GM12878 (cell line): Measurements from ENCODE around the gene TTC39A. TPM values are rescaled to one million over a fixed set of nuclear protein-coding genes. Genes with fewer than 3 reads are reported as not detected.

Experiments used
- BMI1 ChIP-seq: fragments of 450-650 bp; IDR thresholded peaks from 2 replicates; pipeline ENCODE4 v1.6.1; 2016; ENCODE audit warnings: mild to moderate bottlenecking, moderate library complexity, borderline replicate concordance
- BRCA1 ChIP-seq: IDR thresholded peaks from 2 replicates; pipeline ENCODE4 v1.6.1; 2011; ENCODE audit warnings: low read depth, low read length, improper control_type of control experiment
- KLF5 ChIP-seq: fragments of 450-650 bp; IDR thresholded peaks from 2 replicates; pipeline ENCODE4 v1.6.1; 2014; ENCODE audit warnings: mild to moderate bottlenecking; ENCODE audit not compliant: partially characterized antibody
- NFIC ChIP-seq: IDR thresholded peaks from 2 replicates; pipeline ENCODE4 v1.6.1; 2012; ENCODE audit warnings: low read depth, mild to moderate bottlenecking, inconsistent platforms, low read length, moderate library complexity
- NFYB ChIP-seq: IDR thresholded peaks from 2 replicates; pipeline ENCODE4 v1.6.1; 2011; ENCODE audit warnings: low read depth, mild to moderate bottlenecking, low read length, improper control_type of control experiment, moderate library complexity; ENCODE audit not compliant: insufficient read depth
- NR2C1 ChIP-seq: fragments of 450-650 bp; IDR thresholded peaks from 2 replicates; pipeline ENCODE4 v1.6.1; 2017; ENCODE audit warnings: antibody characterized with exemption, mild to moderate bottlenecking, moderate library complexity
- POLR2A ChIP-seq: IDR thresholded peaks from 2 replicates; pipeline ENCODE4 v1.6.1; 2011; ENCODE audit warnings: low read depth, mild to moderate bottlenecking, low read length
- SIN3A ChIP-seq: IDR thresholded peaks from 2 replicates; pipeline ENCODE4 v1.6.1; 2012; ENCODE audit warnings: low read depth, low read length, improper control_type of control experiment
- SUPT20H ChIP-seq: IDR thresholded peaks from 2 replicates; pipeline ENCODE4 v1.6.1; 2011; ENCODE audit warnings: low read depth, mild to moderate bottlenecking, low read length, moderate library complexity, borderline replicate concordance; ENCODE audit not compliant: control insufficient read depth
- ZNF384 ChIP-seq: IDR thresholded peaks from 2 replicates; pipeline ENCODE4 v1.6.1; 2012; ENCODE audit warnings: low read depth, mild to moderate bottlenecking, low read length, improper control_type of control experiment, borderline replicate concordance
- ZNF687 ChIP-seq: fragments of 450-650 bp; IDR thresholded peaks from 2 replicates; pipeline ENCODE4 v1.6.1; 2017; ENCODE audit warnings: mild to moderate bottlenecking, moderate library complexity
- polyA plus RNA-seq, 11 experiments: library from polyadenylated mRNA; depleted of rRNA in 4 of 11; unstranded in 6 of 11; stranded (reverse) in 5 of 11; fragments of >200 nt; fragmentation: Nextera tagmentation in 4 of 11; fragmentation: Illumina TruSeq in 1 of 11; extraction: Ambion mirVana in 4 of 11; extraction: Trizol in 1 of 11; gene quantifications; 1 replicate in 1 of 11; 2 replicates in 10 of 11; pipeline versions ENCODE4 v1.2.1 to v1.2.3, GENCODE V29; 2011 to 2016; ENCODE audit warnings: inconsistent platforms in 2 of 11, missing spikeins in 2 of 11, low read depth in 1 of 11
- total RNA-seq, 4 experiments: library from RNA; depleted of rRNA in 3 of 4; stranded (reverse); fragments of >200 nt in 3 of 4; fragmentation: Illumina TruSeq in 1 of 4; extraction: Trizol in 1 of 4; gene quantifications; 2 replicates each; pipeline versions ENCODE4 v1.2.1 to v1.2.3, GENCODE V29; 2013 to 2021

Gene TTC39A
- total and polyA plus RNA-seq, 10 of the 15 experiments (the other 5 are each of a cell fraction or from before 2014, with no cell fraction given), result 0.18 to 3.0 (median 1.2) TPM

DNA sequence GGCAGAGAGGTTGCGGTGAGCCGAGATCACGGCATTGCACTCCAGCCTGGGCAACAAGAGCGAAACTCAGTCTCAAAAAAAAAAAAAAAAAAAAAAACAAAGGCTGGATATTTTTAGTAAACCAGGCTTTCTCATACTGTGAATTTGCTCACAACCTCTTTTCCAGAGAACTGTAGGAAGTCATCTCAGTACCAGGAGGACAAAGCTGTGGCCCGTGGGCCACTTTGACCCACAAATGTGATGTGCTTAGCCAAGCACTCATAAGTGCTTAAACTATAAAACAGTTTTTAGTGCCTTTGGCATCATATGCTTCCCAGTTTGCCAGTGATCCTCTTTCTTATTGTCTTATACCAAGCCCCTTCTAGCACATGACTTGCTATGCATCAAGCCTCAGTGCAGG lies 47.8 kb downstream of the TTC39A start (continued):
- no peak for TF ChIP-seq ZNF687
- TF ChIP-seq BRCA1, result no peak
- TF ChIP-seq KLF5, result no peak
- TF ChIP-seq NFYB, result no peak
- TF ChIP-seq ZNF384, result no peak
- TF ChIP-seq SUPT20H, result no peak
- no peak for TF ChIP-seq NR2C1
- no peak for TF ChIP-seq POLR2A
- 0 out of 2 replicates have a peak, but pooled peaks have one; percentile 20 for TF ChIP-seq NFIC
- no peak for TF ChIP-seq BMI1
- no peak for TF ChIP-seq SIN3A
